GM18517 (cell line): ENCODE results near the gene RPL10A.

ENCODE experiments used
- ATAC-seq: cut with Tn5 transposase; IDR thresholded peaks from one replicate; pipeline ENCODE4 v1.9.1; 2021; ENCODE audit warnings: mild to moderate bottlenecking, moderate library complexity; ENCODE audit not compliant: unreplicated experiment

Gene RPL10A

GRCh38 chr6:35490821-35491557 is 22.8 kb downstream of the RPL10A start:
- no peak for ATAC-seq

GRCh38 chr6:35491558-35492257 is 23.5 kb downstream of the RPL10A start:
- ATAC-seq = no peak

- no peak for ATAC-seq
Measured at GRCh38 chr6:35492258-35492973, 24.2 kb downstream of the RPL10A start.

GRCh38 chr6:35492974-35493284 is 24.7 kb downstream of the RPL10A start:
- ATAC-seq = no peak

- ATAC-seq = no peak
Measured at GRCh38 chr6:35493307-35493983, 25.2 kb downstream of the RPL10A start.

GRCh38 chr6:35494161-35494563 is 26.0 kb downstream of the RPL10A start:
- ATAC-seq = no peak

- ATAC-seq = no peak
Measured at GRCh38 chr6:35495258-35496035, 27.2 kb downstream of the RPL10A start.

GRCh38 chr6:35496036-35496840 is 28.0 kb downstream of the RPL10A start:
- no peak for ATAC-seq

GRCh38 chr6:35496841-35497570 is 28.8 kb downstream of the RPL10A start, which contains the start of gene TEAD3:
Gene TEAD3, minus strand, starts transcription at chr6:35497079.
- ATAC-seq = no peak

- ATAC-seq = no peak
Measured at GRCh38 chr6:35497571-35498421, 29.6 kb downstream of the RPL10A start.

GRCh38 chr6:35498422-35499067 is 30.3 kb downstream of the RPL10A start:
- ATAC-seq = no peak

GRCh38 chr6:35499372-35499771 is 31.2 kb downstream of the RPL10A start:
- no peak for ATAC-seq

GRCh38 chr6:35500782-35501181 is 32.6 kb downstream of the RPL10A start:
- no peak for ATAC-seq

GRCh38 chr6:35501784-35502183 is 33.6 kb downstream of the RPL10A start:
- ATAC-seq = no peak

- ATAC-seq = no peak
Measured at GRCh38 chr6:35503534-35503933, 35.3 kb downstream of the RPL10A start.

GRCh38 chr6:35505999-35506412 is 37.8 kb downstream of the RPL10A start:
- no peak for ATAC-seq

- no peak for ATAC-seq
Measured at GRCh38 chr6:35506536-35506935, 38.3 kb downstream of the RPL10A start.

- no peak for ATAC-seq
Measured at GRCh38 chr6:35507221-35507620, 39.0 kb downstream of the RPL10A start.
